ENCODE data around the gene CCDC149. TPM values are rescaled to one million over a fixed set of nuclear protein-coding genes. Genes with fewer than 3 reads are reported as not detected.

CCDC149 gene
- total RNA-seq, 2 donors from 2014 or later: 4.9 to 5.5 TPM

GRCh38 chr4:24808261-24808660 lies 104.6 kb downstream of the CCDC149 start:
- H3K9me3 ChIP-seq (ENCODE audit: control insufficient read depth, low read length): peaks cover 11% of the 10 kb centered on the region
- Mint-ChIP-seq H3K4me1 (peaks cover 17% of the 10 kb centered on the region), H3K27me3 (ENCODE audit: insufficient read depth) (peaks cover 41% of the 10 kb centered on the region), H3K27ac (no peak overlapping the region), H3K4me3 (no peak overlapping the region), H3K9me3 (peaks cover 8% of the 10 kb centered on the region), H3K36me3 (ENCODE audit: low read depth) (peaks cover 10% of the 10 kb centered on the region)
- TF ChIP-seq, protein P1, sequence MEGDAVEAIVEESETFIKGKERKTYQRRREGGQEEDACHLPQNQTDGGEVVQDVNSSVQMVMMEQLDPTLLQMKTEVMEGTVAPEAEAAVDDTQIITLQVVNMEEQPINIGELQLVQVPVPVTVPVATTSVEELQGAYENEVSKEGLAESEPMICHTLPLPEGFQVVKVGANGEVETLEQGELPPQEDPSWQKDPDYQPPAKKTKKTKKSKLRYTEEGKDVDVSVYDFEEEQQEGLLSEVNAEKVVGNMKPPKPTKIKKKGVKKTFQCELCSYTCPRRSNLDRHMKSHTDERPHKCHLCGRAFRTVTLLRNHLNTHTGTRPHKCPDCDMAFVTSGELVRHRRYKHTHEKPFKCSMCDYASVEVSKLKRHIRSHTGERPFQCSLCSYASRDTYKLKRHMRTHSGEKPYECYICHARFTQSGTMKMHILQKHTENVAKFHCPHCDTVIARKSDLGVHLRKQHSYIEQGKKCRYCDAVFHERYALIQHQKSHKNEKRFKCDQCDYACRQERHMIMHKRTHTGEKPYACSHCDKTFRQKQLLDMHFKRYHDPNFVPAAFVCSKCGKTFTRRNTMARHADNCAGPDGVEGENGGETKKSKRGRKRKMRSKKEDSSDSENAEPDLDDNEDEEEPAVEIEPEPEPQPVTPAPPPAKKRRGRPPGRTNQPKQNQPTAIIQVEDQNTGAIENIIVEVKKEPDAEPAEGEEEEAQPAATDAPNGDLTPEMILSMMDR (conservative IDR thresholded peaks at IDR 0.05): no peak
- H3K27me3 ChIP-seq (ENCODE audit: control insufficient read depth, insufficient read depth, low read length, poor library complexity, severe bottlenecking): peaks cover 3% of the 10 kb centered on the region
- 94 to 96% methylated on average over 8 to 14 of the region's 14 CpGs for WGBS, 2 experiments (ENCODE audit: insufficient coverage in 1 of 2, insufficient read length in 1 of 2)
- no peaks in the 10 kb centered on the region for H3K4me1 ChIP-seq (ENCODE audit: control insufficient read depth, insufficient read depth, low read length)
- H3K36me3 ChIP-seq (ENCODE audit: control insufficient read depth, insufficient read depth, low read length): no peaks in the 10 kb centered on the region
- no peak overlapping the region for H3K9ac ChIP-seq (ENCODE audit: extremely low read depth, low read length, poor library complexity, severe bottlenecking)
- H3K27ac ChIP-seq (ENCODE audit: low read depth, low read length): no peak overlapping the region
- no peak overlapping the region for H3K4me3 ChIP-seq (ENCODE audit: low read length)
- DNase-seq: no peak

DNA sequence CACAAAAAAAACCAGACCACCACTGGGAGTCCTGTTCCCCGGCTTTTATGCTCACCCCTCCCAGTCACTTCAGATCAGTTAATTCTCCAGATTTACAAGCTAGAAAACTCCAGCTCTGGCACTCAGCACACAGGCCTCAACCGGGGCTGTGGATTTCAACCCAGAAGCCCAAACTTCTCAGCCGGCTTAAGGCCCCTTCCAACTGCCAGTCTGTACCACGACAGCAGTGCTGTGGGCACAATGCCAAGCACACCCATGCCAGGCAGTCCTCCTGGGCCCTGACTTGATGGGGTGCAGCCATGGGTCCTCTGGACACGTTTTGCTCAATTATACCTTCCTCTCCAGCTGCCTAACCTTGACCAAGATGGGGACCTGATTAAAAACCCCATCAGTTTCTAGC lies 105.2 kb downstream of the CCDC149 start:
- no peak overlapping the region for H3K27ac Mint-ChIP-seq
- peaks cover 6% of the 10 kb centered on the region for H3K9me3 Mint-ChIP-seq
- peaks cover 47% of the 10 kb centered on the region for H3K27me3 Mint-ChIP-seq (ENCODE audit: insufficient read depth)

GRCh38 chr4:24806206-24806990 lies 106.4 kb downstream of the CCDC149 start:
- H3K4me3 ChIP-seq (ENCODE audit: low read length): no peak overlapping the region
- no peaks in the 10 kb centered on the region for H3K9me3 ChIP-seq (ENCODE audit: control insufficient read depth, low read length)
- TF ChIP-seq, protein P1 (conservative IDR thresholded peaks at IDR 0.05): no peak
- no peak for DNase-seq
- Mint-ChIP-seq H3K9me3 (no peaks in the 10 kb centered on the region), H3K4me1 (peaks cover 28% of the 10 kb centered on the region), H3K4me3 (no peak overlapping the region), H3K27ac (no peak overlapping the region), H3K27me3 (ENCODE audit: insufficient read depth) (peaks cover 59% of the 10 kb centered on the region), H3K36me3 (ENCODE audit: low read depth) (peaks cover 2% of the 10 kb centered on the region)
- H3K27ac ChIP-seq (ENCODE audit: low read depth, low read length): no peak overlapping the region
- 91 to 95% methylated on average over 7 to 11 of the region's 11 CpGs for WGBS, 2 experiments (ENCODE audit: insufficient coverage in 1 of 2, insufficient read length in 1 of 2)
- no peak overlapping the region for H3K9ac ChIP-seq (ENCODE audit: extremely low read depth, low read length, poor library complexity, severe bottlenecking)
- no peaks in the 10 kb centered on the region for H3K4me1 ChIP-seq (ENCODE audit: control insufficient read depth, insufficient read depth, low read length)
- no peaks in the 10 kb centered on the region for H3K36me3 ChIP-seq (ENCODE audit: control insufficient read depth, insufficient read depth, low read length)
- H3K27me3 ChIP-seq (ENCODE audit: control insufficient read depth, insufficient read depth, low read length, poor library complexity, severe bottlenecking): peaks cover 20% of the 10 kb centered on the region

More for the DNA sequence above, 105.2 kb downstream of the CCDC149 start:
- DNase-seq: no peak
- Histone ChIP-seq H3K9me3 (ENCODE audit: control insufficient read depth, low read length) (peaks cover 6% of the 10 kb centered on the region), H3K9ac (ENCODE audit: extremely low read depth, low read length, poor library complexity, severe bottlenecking) (no peak overlapping the region), H3K27ac (ENCODE audit: low read depth, low read length) (no peak overlapping the region), H3K36me3 (ENCODE audit: control insufficient read depth, insufficient read depth, low read length) (no peaks in the 10 kb centered on the region), H3K27me3 (ENCODE audit: control insufficient read depth, insufficient read depth, low read length, poor library complexity, severe bottlenecking) (peaks cover 8% of the 10 kb centered on the region), H3K4me1 (ENCODE audit: control insufficient read depth, insufficient read depth, low read length) (no peaks in the 10 kb centered on the region), H3K4me3 (ENCODE audit: low read length) (no peak overlapping the region)
- TF ChIP-seq, protein P1 (conservative IDR thresholded peaks at IDR 0.05): no peak
- peaks cover 10% of the 10 kb centered on the region for H3K36me3 Mint-ChIP-seq (ENCODE audit: low read depth)
- no peak overlapping the region for H3K4me3 Mint-ChIP-seq
- peaks cover 20% of the 10 kb centered on the region for H3K4me1 Mint-ChIP-seq
- WGBS, 2 experiments (ENCODE audit: insufficient coverage in 1 of 2, insufficient read length in 1 of 2): 87 to 90% methylated on average over 4 to 5 of the region's 5 CpGs
